NOMO-1 treated with DMSO at 0.1 percent for 48 hours (cell line): ENCODE results near the gene TRIM39.

Experiments
- DNase-seq: peaks from one replicate; lab custom pipeline; 2025; ENCODE audit not compliant: unreplicated experiment; lab: John Stamatoyannopoulos, UW

Gene TRIM39

GRCh38 chr6:30327232-30327746 is 562 bp downstream of the TRIM39 start:
- no peak for DNase-seq

GRCh38 chr6:30328397-30328796 is 1.7 kb downstream of the TRIM39 start:
- no peak for DNase-seq

GRCh38 chr6:30329331-30329730 is 2.6 kb downstream of the TRIM39 start:
- DNase-seq = no peak

GRCh38 chr6:30331981-30332380 is 5.3 kb downstream of the TRIM39 start:
- no peak for DNase-seq

GRCh38 chr6:30334075-30334783 is 7.5 kb downstream of the TRIM39 start:
- DNase-seq = no peak

- DNase-seq = no peak
These were observed 13.9 kb downstream of the TRIM39 start for GRCh38 chr6:30340589-30341054.

GRCh38 chr6:30341218-30341617 is 14.5 kb downstream of the TRIM39 start:
- DNase-seq = no peak

GRCh38 chr6:30341728-30342127 is 15.0 kb downstream of the TRIM39 start:
- no peak for DNase-seq

GRCh38 chr6:30344191-30344867 is 17.6 kb downstream of the TRIM39 start:
- DNase-seq = no peak

- DNase-seq = peak; percentile 69
These were observed 18.3 kb downstream of the TRIM39 start, which contains the start of gene RPP21 for GRCh38 chr6:30344868-30345671. Gene RPP21, plus strand, starts transcription at chr6:30345156. Its CDS starts 16 bp downstream, at chr6:30345172.

- DNase-seq = no peak
These were observed 19.1 kb downstream of the TRIM39 start for GRCh38 chr6:30345852-30346251.

GRCh38 chr6:30348957-30349356 is 22.2 kb downstream of the TRIM39 start:
- DNase-seq = peak; percentile 13

GRCh38 chr6:30349421-30350177 is 22.9 kb downstream of the TRIM39 start:
- peak; percentile 9 for DNase-seq

- DNase-seq = no peak
These were observed 23.8 kb downstream of the TRIM39 start for GRCh38 chr6:30350524-30350923.

GRCh38 chr6:30352550-30352949 is 25.8 kb downstream of the TRIM39 start:
- no peak for DNase-seq

- DNase-seq = no peak
These were observed 28.6 kb downstream of the TRIM39 start for GRCh38 chr6:30355281-30355680.

GRCh38 chr6:30356536-30356935 is 29.8 kb downstream of the TRIM39 start:
- DNase-seq = no peak

- peak; percentile 47 for DNase-seq
These were observed 31.2 kb downstream of the TRIM39 start for GRCh38 chr6:30357678-30358540.

- no peak for DNase-seq
These were observed 32.5 kb downstream of the TRIM39 start for GRCh38 chr6:30359276-30359675.

- no peak for DNase-seq
These were observed 33.4 kb downstream of the TRIM39 start for GRCh38 chr6:30360139-30360538.
